Activated CD8-positive, alpha-beta memory T cell treated with anti-CD3 and anti-CD28 coated beads for 24 hours (primary cell): ENCODE results near the gene WDPCP.
"Not testable (repeated sequence)": the region's sequence is repeated elsewhere in the genome, so short reads cannot be mapped to it uniquely, and the experiment has no call there.

ENCODE experiments used
- DNase-seq: peaks from one replicate; pipeline ENCODE4 v3.0.0-alpha.2; 2020

Gene WDPCP

DNA sequence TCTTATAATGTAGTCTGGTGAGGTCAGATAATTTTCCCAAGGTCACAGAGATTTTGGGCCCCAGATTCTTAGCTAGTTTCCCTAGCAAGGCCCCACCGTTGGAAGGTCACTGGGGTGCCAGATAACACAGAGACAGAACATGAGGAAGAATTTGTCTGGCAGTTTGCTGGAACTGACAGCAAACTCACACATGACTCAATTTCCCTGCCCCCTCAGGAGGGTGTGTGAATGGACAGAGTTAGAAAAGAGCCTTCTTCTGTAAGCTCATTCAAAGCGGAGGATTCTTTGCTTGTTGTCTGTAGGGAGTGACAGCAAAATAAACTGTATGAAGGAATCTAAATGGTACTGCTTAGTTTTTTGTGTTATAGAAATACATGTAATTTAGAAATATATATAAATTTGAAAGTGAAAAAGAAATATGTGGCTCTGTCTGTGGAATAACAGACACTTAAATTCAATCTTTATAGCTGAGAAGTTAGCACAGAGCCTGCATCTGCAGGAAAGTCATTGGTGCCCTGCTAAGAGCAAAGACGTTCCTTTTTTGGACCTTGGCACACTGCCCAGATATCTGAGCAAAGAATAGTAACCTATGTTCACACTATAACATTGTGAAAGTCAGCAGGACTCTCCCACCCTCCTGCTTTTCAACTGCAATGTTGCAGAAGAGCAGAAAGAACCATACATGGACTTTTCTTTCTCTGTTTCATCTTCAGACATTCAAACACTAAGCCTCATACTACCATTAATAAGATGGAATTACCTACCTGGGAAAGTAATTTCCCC lies 2.5 kb upstream of the WDPCP start:
- DNase-seq, result no peak

DNA sequence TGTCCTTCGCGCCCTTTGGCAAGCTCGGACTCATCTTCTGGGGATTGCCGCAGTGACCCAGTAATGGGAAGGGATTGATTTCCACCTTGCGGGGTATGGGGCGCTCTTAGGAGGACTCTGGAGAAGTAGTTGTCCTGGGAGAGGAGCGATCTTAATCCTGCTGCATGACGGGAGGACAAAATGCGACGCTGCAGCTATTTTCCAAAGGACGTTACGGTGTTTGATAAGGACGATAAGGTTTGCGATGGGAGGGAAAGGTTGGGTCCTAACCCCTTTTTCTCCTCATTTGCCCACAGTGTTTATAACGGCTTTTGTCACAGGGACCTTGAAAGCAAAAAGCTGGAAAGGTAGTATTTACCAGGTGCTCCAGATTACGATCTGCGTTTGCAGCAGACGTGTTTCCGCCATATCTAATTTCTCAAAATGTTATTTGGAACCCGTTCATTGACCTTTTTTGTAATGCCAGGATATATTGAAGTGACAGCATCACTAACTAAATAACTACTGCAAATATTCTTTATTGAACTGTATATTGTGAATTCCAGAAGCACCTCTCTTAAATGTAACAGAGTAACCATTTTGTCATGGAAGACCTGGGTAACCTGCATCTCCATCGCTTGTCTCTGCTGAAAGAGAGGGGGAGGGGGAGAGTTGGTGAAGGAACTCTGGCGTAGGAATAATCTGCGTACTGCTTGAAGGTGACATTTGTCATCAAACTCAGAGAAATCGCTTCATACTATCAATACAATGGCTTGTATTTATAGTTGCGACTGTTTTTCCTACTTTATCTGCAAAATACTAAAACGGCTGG lies 1.1 kb upstream of the WDPCP start:
- DNase-seq, result no peak

DNA sequence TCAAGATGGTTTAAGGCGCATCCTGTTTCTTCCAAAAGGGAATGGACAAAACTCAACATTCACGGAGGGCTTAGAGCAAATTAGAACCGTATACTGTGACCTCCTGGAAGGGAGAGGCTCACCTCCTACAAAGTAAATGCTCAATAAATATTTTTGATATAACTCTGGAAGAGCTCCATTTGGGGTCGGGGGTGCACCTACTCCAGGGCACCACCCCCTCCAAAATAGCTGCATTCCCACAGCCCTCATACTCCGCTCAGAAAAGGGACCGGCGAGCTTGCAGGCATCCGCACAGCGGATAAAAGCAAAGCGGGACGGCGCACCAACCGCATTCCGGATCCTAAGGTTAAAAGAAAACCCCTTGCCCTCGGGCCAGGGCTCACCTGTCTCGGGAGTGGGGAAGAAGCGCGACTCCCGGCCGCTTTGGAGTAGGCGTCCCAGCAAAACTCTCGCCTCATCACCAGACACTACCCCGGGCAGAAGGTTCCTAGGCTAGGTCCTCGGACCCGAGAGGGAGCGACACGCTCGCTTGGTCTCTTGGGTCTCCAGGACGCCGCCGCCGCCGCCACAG lies 378 bp downstream of the WDPCP start:
- no peak for DNase-seq

DNA sequence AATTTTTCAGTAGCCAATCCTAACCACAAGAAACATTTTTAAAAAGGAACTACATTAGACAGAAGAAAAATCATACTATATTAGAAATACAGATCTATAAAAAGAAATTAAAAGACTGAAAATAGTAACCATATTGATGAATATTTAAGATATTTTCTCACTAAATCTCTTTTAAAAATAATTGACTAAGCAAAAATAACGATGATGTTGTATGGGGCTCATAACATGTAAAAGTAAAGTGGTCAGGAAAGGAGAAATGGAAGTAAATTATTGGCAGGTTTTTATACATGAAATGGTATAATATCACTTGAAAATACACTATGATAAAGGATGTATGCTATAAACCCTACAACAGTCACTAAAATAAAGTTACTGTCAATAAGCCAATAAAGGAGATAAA lies 5.4 kb downstream of the WDPCP start:
- no peak for DNase-seq

DNA sequence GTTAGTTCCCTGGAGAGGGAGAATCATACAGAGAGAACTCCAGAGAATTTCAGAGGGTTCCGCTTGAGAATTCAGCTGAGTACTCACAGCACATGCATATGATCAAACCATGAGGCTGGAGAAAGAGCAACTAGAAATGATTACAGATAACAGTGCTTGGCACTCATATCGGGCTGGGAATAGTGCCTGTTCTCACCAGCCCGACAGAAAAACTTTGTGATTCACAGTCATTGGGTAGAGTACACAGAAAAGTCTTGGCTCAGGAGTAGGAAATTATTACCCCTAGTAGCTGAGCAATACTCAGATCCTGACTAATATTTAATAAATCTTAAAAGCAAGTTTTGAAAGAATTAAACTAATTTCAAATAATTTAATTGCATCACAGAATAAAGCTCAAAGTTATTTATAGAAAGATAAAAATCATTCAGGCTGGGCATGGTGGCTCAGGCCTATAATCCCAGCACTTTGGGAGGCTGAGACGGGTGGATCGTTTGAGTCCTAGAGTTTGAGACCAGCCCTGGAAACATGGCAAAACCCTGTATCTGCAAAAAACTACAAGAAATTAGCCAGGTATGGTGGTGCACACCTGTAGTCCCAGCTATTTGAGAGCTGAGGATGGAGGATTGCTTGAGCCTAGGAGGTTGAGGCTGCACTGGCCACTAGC lies 6.8 kb downstream of the WDPCP start:
- no peak for DNase-seq

DNA sequence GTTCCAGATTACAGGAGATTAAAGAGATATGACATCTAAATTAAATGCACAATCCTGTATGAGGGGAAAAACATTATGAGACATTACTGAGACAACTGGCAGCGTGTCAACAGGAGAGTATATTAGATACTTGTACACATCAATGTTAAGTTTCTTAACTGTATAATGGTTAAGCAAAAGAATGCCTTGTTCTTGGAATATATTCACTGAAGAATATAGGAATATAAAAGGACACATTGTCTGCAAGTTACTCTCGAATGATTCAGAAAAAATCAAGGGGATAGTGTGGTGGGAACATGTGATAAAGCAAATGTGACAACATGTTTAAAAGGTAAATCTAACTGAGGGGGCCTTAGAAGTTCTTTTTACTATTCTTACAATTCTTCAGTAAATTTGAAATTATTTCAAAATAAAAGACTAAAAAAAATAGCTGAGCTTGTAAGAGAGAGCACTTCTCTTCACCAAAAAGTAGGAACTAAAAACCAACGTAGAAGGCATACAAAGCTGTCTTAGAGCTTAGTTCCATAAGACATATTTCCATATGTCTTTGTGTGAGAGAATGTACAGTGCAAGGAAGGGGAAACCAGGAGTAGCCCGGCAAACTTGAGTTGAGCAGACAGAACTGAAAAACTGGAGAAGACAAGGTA lies 7.5 kb downstream of the WDPCP start:
- DNase-seq, result no peak

DNA sequence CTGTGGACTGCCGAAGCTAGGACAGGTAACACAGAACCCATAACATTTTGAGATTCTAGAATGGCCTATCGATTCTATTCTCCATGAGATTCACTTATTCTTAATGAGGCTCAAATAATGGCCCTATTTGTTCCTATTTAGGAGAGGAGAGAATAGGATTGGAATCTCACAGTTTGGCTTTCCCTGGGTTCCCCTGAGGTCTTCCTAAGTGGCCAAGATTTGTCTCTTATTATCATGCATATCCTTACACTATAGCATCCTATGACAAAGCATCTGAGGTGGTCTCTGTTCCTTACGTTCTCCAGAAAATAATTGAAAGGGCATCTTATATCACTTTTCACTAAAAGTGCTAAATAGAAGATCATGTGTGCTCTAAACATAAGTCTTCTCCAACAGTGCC lies 9.5 kb downstream of the WDPCP start:
- no peak for DNase-seq

DNA sequence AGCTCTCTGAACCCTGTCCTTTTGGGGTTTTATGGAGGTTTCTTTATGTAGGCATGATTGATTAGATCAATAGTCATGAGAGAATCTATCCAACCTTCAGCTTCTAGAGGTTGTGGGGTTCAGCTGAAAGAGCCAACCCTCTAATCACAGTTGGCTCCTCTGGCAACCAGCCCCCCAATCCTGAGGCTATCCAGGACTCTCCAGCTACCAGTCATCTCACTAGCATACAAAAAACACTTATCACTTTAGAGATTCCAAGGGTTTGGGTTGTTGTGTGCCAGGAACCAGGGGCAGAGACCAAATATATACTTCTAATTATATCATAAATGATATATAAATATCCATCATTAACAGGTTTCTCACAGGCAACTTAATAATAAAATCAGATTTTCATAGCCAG lies 11.7 kb downstream of the WDPCP start:
- DNase-seq, result no peak

DNA sequence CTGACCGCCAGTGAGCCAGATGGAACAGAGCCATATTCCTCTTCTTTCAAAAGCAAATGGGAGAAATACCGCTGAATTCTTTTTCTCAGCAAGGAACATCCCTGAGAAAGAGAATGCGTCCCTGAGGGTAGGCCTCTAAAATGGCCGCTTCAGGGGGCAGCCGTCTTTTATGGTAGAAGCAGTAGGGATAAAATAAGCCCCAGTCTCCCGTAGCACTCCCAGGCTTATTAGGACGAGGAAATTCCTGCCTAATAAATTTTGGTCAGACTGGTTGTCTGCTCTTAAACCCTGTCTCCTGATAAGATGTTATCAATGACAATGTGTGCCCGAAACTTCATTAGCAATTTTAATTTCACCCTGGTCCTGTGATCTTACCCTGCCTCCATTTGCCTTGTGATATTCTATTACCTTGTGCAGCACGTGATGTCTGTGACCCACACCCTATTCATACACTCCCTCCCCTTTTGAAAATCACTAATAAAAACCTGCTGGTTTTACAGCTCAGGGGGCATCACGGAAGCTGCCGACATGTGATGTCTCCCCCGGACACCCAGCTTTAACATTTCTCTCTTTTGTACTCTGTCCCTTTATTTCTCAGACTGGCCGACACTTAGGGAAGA lies 14.4 kb downstream of the WDPCP start:
- not testable (repeated sequence) for DNase-seq

DNA sequence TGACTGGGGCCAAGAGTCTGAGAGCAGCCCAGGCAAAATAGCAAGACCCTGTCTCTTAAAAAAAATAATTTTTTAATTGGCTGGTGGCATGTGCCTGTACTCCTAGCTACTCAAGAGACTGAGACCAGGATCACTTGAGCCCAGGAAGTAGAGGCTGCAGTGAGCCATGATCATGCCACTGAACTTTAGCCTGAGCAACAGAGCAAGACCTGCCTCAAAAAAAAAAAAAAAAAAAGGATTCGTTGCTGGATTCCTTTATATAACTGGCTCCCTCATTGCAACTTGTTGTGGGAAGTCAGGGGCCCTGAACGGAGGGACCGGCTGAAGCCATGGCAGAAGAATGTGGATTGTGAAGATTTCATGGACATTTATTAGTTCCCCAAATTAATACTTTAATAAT lies 15.3 kb downstream of the WDPCP start:
- DNase-seq, result not testable (repeated sequence)

DNA sequence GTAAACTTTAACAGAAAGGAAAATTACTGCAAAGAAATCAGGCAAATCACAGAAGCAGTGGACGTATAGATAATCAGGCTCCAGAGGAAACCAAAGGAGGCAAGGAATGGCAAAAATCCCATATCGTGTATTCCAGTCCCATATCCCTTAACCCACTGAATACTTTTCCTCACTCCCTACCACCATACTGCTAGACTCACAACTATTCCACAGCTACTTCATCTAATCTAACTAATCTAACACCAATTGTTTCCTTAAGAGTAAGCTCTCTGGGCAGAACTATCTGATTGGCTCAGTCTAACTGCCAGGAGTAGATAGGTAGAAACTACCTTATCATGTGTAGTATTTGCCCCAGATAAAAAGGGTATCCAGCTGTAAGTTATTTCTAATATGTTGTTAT lies 16.3 kb downstream of the WDPCP start:
- no peak for DNase-seq

DNA sequence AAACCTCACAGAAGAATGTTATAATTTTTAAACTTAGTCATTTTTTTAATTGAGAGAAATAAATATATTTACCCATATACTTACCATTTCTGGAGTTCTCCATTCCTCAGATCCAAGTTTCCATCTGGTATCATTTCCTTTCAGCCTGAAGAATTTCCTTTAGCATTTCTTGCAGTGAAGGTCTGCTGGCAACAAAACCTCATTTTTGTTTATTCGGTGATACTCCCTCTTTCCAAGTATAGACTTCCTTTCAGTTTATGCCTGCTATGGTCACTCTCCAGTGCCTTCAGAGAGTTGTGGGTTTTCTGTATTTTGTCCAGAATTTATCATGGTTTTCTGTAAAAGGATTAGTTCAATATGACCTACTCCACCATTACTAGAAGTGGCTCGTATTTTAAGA lies 17.0 kb downstream of the WDPCP start:
- no peak for DNase-seq

DNA sequence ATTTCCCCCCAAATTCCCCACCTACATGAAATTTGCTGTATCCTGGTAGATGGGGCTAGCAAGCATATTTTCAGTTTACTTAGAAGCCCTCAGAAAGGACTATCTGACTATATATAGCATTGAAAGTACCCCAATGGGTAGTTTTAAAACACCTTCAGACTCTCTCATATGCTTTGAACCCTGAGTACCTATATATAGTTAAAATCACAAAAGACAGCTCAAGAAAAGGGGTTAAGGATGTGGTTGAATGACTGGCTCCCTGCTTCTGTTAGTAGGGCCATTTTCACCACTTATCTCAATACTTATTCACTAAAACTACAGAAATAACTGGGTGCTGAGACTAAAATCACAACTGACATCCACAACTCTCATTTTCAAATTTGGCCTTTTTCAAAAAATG lies 18.5 kb downstream of the WDPCP start:
- DNase-seq, result no peak

DNA sequence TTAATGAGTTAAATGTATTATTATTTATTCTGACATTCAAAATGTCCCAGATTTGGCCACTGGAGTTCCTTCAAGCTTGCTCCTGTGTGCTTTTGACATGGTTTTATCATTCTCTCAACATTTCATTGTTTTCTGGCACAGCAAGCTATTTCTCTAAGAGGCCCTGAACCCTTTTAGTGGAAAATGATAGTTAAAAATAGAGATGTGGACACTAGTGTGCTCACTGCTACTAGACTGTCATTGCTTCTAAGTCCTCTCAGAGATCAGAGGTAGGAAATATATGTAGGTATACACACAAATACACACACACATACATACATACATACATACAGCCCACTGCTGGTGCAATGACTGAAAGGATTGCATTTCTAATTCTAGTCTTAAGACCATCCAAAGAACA lies 25.5 kb downstream of the WDPCP start:
- no peak for DNase-seq

DNA sequence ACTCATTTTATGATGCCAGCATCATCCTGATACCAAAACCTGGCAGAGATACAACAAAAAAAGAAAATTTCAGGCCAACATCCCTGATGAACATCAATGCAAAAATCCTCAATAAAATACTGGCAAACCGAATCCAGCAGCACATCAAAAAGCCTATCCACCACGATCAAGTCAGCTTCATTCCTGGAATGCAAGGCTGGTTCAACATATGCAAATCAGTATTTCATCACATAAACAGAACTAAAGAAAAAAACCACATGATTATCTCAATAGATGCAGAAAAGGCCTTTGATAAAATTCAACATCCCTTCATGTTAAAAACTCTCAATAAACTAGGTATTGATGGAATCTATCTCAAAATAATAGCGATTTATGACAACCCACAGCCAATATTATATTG lies 29.4 kb downstream of the WDPCP start:
- DNase-seq, result not testable (repeated sequence)

DNA sequence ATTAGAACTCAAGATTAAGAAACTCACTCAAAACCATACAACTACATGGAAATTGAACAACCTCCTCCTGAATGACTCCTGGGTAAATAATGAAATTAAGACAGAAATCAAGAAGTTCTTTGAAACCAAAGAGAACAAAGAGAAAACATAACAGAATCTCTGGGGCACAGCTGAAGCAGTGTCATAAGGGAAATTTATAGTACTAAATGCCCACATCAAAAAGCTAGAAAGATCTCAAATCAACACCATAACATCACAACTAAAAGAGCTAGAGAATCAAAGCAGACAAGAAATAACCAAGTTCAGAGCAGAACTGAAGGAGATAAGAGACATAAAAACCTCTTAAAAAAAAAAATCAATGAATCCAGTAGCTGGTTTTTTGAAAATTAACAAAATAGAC lies 30.5 kb downstream of the WDPCP start:
- DNase-seq, result not testable (repeated sequence)

DNA sequence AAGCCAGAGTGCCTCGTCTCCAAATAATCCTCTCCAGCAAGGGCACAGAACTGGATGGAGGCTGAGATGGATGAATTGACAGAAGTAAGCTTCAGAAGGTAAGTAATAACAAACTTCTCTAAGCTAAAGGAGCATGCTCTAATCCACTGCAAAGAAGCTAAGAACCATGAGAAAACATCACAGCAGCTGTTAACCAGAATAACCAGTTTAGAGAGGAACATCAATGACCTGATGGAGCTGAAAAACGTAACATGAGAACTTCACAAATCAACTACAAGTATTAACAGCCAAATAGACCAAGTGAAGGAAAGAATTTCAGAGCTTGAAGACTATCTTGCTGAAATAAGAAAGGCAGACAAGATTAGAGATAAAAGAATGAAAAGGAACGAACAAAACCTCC lies 32.3 kb downstream of the WDPCP start:
- no peak for DNase-seq

DNA sequence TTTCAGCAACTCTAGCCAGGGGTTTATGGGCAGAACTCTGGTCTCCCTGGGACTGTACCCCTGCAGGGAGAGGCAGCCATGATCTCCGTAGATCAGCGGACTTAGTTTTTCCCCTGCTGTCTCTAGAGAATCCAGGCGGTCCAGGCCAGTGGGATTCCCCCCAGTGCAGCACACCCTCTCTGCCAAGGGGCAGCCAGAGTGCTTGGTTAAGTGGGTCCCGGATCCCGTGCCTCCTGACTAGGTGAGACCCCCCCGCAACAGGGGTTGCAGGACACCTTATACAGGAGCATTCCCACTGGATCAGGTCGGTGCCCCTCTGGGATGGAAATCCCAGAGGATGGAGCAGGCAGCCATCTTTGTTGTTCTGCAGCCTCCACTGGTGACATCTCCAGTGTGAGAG lies 33.0 kb downstream of the WDPCP start:
- no peak for DNase-seq

DNA sequence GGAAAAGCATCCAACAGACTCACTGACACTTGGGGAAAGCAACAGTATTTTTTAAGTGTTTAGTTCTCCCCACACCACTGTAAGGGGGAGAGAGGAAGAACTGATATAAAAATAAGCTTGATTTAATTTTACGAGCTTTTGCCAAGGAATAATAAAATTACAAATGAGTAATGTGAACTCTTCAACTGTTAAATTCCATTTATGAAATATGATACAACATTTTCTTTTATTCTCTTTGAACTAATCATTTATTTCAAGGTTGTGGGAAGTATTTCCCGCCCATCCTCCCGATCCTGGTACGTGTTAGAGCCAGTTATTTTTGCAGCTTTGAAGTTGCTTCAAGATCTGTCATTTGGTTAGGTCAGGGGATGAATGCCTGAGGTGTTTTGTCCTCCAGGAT lies 35.2 kb downstream of the WDPCP start:
- no peak for DNase-seq

DNA sequence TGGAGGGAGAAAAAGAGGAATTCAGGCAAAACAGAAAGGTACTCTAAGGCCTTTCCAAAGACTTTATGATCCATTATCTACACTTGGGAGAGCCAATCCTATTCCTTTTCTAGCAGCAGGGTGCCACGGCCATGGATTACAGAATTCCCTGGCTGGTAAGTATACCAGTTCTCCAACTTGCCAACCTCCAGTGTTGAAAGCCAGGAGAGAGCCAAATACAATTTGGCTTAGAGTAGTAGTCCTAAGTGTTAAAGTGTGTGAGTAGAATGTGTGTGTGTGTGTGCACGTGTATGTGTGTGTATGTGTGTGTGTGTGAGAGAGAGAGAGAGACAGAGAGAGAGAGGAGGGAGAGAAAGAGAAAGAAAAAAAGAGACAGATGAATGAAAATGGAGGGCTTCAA lies 43.3 kb downstream of the WDPCP start:
- no peak for DNase-seq

DNA sequence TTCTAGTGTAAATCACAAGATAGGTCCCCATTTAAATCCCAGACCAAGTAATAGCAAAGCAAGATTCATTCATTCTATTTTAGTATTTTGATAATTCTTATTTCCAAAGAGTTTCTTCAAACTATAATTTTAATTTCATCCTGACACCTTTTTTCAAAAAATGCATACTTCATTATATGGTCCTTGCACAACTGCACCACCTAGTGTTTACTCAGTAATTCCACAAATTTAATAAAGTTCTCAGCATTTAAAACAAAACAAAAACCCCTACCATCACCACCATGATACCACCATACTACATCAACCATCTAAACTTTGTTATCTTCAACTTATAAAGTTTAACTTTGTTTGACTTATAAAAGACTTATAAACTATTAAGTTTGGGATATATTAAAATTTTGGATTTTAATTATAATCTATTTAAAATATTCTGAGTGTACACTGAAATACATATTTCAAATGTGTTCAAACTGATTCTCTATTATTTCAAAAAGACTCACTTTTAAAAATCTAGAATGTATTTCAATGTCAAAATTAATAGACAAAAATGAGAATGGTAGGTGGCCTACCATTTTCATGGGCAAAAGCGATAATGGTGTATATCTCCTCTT lies 44.2 kb downstream of the WDPCP start:
- no peak for DNase-seq
